Limb (tissue), 2 donors: ENCODE data around the gene PRDM11.

Experiments
- DNase-seq, 2 donors: peaks; one replicate each; pipeline ENCODE4 v3.0.0-alpha.2; 2016; ENCODE audit errors: extremely low spot score in 2 of 2

PRDM11 gene

DNA sequence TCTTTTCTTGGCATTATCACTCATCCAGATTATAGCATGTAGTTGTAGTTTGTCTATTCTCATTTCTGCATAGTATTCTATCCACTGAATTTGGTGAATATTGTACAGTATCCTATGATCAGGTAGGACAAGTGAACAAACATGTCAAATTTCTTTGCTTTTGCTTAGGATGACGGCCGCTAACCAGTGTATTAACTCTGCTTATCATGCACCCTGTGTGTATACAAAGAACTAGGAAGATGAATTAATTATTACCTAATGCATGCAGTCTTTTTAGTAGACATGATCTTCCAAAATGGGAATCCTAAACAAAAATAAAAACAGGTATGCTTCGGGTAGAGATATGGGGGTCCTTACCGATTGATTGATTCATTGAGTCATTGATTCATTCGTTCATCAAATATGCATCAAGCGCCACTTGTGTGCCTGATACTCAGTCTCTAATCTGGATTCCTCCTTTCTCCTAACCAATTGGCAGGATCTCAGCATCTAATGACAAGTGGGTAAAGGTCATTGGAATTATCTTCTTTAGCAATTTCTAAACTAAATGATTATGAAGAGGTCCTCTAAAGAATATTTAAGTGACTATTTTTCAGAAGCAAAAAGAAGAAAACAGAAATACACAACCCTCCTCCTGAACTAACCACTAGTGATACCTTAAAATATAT is 27.9 kb downstream of the PRDM11 start:
- DNase-seq: no peak

DNA sequence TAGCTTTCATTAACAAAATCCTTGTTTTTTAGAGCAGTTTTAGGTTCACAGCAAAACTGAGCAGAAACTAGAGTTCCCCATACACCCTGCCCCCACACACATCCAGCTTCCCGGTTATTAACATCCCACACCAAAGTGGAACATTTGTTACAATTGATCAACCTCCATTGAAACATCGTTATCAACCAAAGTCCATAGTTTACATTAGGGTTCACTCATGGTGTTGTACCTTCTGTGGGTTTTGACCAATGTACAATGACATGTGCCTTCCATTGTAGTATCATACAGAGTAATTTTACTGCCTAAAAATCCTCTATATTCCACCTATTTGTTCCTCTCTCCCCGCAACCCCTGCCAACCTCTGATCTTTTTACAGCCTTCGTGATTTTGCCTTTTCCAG is 28.5 kb downstream of the PRDM11 start:
- no peak for DNase-seq

DNA sequence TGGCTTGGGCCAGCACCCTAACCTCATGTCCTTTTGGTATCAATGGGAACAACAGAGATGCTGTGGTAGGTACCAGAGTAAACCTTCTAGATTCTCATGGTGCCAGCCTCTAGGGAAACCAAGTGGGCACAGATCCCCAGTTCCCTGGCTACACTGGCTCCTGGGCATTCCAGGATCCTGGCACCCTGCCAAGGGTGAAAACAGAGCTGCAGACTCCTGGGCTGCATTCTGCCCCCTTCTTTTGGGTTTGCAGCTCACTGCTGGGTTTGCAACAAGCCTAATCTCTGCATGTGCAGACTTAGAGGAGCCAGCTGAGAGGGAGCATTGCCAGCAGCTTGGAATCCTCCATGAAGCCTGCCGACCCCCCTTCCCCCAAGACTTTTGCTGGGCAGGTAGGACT is 30.6 kb downstream of the PRDM11 start:
- no peak for DNase-seq

DNA sequence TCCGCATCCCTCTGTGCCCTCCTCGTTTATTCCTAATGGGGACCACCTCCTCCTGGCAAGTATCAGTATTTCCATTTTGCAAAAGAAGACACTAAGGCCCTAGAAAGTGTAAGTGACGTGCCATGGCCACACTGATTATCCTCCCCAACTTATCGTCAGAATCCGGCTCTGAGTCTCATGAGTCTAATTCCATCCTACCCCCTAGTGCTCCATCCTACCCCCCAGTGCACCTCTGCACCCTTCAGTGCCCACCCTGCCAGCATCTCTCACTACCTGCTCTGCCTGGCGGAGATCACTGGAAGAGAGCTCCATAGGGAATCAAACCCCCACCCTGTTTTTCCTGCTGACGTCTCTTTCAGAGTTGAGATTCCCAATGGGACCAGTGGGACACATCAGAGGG is 31.8 kb downstream of the PRDM11 start:
- no peak for DNase-seq

DNA sequence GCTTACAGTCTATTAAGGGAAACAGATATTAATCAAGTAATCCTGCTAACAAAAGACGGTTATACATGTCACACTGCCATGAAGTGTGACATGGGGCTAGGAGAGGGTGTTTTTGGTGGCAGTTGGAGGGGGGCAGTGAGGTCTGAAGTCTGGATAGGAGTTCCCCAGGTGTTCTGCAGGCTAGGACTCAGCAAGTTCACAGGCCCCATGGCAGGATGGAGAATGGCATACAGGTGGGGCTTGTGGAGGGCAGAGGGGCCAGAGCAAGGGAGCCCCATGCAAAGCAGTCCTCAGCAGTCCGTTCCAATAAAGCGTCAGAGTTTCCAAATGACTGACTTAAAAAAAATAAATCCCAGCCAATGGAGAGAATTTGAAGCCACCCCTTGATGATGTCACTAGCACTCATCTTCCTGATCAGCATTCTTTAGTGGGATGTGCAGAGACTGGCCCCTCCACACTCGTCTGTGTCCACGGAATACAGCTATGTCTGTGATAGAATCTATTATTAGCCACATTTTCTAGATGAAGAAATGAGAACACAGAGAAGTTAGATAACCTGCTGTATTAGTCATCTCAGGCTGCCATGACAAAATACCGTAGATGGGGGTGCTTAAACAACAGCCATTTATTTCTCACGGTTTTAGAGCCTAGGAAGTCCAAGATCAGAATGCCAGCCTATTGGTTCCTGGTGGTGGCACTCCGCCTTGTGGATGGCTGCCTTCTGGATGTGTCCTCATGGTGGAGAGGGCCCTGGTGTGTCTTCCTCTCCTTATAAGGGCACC is 32.6 kb downstream of the PRDM11 start:
- no peak for DNase-seq

DNA sequence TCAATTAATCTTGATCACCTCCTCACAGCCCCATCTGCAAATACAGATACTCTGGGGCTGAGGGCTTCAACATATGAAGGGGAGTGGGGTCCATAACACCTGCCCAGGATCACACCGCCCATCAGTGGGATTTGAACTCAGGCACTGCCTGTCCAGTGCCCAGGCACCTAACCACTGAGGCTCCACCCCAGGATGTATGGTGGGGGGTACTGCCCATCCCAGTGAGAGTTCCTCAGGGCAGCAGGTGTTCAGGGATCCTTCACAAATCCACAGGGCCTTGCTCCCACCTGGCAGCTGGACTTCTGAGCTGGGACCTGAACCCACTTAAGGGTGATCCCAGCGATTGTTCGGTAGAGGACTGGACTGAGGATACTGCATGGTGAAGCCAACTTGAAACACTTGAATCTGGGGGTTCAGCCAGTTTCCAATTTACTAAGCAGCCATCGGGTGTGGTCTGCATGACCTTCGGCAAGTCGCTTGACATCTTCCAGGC is 33.3 kb downstream of the PRDM11 start:
- no peak for DNase-seq

DNA sequence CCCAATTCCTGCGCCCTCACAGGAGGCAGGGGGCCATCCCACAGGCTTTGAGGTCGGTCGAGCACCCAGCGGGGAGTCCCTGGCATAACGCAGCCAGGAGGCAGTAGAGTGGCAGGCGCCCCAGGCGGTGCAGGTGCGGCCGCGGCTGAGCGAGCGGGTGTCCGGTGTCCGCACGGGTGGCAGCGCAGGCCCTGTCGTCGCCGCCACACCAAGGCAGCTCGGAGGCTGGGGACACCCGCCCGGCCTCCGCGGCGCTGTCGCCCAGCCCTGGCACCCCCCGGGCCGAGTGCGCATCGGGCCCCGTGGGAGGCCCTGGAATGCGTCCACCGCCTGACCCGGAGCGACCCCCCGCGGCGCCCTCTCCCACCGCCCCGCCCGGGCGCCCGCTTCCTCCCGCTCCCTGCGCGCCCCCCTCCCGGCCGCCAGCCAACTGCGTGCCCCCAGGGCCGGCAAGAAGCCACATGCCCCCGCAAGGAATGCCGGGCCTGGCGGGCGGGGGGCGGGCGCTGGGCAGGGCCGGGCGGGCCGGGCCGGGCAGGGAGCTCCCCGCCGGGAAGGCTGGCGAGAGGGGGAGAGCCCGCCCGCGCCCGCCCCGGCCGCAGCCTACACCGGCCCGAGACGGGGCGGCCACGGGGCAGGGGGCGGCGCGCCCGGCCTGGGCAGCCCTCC is 33.9 kb downstream of the PRDM11 start:
- peak; percentile 32 to 85 for DNase-seq

DNA sequence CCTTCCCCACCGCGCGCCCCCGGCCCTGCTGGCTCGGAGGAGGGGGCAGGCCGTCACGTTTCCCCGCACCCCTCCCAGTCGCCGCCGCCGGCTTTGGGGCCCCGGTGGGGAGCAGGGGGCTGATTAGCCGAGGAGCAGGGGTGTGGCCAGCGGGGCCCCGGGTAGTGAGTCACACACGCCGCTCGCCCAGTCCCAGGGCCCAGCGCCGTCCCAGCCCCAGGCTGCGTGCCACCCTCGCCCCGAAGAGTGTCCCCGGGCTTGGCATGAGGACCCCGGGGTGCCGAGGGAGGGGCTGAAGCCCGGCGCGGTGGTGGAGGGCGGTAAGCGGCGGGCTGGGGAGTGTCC is 34.4 kb downstream of the PRDM11 start:
- DNase-seq: peak; percentile 69 to 87

DNA sequence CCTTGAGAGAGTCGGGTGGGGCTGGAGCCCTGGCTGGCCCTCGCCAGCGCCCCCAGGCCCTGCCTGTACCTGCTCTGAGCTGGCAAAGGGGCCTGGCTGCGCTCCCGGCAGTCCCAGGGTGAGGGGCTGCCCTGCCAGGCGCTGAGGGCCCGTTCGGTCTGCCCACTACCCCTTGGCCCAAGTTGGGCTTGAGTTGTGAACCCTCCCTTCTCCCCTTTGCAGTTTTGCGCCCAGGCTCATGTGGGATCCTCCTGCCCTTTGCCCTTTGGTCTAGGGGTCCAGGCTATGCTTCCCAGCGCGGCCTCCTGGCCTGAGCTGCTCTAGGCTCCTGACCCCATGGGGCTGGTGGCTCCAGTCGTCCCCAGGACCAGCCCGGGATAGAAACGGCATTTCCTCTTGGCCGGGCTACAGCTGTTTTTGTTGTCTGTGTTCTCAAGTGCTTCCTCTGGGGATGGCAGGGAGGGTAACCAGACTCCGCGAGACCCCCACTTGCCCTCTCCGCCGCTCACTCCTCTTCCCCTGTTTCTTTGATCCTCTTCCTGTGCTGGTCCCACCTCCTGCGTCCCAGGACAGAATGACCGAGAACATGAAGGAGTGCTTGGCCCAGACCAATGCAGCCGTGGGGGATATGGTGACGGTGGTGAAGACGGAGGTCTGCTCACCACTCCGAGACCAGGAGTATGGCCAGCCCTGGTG is 34.9 kb downstream of the PRDM11 start:
- peak in 1 of 2 donors; percentile 60 for DNase-seq

DNA sequence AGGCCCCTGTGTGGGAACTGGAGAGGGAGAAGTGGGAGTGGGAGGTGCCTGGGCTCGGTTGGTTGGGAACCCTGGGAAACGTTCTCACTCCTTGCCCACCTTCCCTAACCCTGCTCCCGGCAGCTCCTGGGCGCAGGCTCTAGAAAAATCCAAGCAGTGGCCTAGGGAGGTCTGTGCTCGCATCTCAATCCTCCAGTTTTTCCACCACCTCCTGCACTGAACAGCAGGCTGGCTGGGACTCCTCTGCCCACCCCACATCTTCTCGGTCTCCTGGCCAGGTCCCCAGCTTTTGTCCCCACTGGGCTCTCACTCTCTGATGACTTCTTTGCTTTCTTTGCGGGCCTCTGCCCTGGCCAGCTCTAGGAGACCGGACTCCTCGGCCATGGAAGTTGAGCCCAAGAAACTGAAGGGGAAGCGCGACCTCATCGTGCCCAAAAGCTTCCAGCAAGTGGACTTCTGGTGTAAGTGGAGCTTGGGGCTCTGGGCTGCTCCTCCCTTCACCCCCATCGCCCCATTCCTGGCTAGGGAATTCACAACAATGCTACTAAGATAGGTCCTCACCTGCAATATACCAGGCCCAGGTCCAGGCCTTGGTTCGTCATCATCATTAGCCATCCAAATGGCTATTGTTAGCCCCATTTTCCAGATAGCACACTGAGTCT is 35.6 kb downstream of the PRDM11 start:
- DNase-seq: no peak

DNA sequence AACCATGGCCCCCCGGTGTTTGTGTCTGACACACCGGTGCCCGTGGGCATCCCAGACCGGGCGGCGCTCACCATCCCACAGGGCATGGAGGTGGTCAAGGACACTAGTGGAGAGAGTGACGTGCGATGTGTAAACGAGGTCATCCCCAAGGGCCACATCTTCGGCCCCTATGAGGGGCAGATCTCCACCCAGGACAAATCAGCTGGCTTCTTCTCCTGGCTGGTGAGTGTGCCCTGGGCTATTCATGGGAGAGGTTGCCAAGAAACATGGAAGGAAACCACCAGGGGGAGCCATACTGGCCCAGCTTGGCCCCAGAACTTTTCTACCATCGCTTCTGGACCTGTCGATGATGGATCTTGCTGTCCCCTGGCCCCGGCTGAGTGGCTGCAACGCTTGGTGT is 36.5 kb downstream of the PRDM11 start:
- DNase-seq: no peak

DNA sequence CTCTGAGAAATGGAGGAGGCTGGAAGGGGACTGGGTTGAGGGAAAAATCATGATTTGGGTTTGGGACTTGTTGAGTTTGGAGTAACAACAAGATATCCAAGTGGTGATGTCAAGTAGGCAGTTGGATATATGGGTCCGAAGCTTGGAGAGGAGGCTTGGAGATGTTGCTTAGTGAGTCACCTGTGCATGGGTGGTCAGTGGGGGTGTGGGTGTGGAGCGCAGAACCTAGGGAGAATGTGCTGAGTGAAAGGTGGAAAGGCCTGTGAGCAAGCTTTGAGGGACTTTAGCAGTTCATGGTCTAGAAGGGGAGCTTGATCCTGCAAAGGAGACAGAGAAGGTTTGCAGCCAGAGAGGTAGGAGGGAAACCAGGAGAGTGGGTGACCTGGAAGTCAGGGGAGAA is 38.2 kb downstream of the PRDM11 start:
- no peak for DNase-seq

DNA sequence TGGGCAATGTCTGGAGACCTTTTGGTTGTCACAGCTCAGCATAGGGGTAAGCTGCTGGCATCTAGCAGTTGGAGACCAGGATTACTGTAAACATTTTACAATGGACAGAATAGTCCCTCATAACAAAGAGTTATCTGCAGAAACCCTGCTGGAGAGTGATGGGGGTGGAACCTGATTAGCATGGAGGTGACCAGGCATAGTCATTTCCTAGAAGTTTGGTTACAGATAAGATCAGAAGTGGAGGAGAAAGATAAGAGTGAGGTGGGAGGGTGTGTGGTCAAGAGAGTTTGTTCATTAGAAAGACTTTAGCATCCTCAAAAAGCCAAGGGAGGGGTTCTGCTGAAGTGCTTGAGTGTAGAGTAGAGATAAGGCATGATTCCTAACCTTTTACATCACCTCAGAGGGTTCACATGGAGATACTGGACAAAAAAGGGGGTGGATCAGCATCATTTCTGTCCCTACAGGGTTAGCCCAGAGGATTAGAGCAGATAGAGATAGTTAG is 38.8 kb downstream of the PRDM11 start:
- no peak for DNase-seq

DNA sequence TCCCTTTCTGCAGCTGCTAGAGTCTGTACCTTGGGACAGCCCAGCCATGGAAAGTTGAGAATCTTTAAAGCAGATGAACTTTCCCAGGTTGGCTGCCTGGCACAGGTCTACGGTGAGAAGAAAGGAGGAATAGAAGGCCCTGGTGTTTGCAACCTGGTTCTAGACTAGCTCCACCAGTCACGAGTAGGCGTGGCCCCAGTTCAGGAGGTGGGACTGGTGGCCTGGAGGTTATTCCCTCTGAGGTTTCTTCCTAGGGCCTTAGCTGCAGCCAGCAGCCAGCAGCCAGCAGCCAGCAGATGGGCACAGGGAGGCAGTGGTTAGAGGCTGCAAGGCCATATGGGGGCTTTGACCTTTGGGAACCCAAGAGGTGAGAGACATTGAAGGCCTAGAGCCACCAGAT is 40.9 kb downstream of the PRDM11 start:
- DNase-seq: no peak

DNA sequence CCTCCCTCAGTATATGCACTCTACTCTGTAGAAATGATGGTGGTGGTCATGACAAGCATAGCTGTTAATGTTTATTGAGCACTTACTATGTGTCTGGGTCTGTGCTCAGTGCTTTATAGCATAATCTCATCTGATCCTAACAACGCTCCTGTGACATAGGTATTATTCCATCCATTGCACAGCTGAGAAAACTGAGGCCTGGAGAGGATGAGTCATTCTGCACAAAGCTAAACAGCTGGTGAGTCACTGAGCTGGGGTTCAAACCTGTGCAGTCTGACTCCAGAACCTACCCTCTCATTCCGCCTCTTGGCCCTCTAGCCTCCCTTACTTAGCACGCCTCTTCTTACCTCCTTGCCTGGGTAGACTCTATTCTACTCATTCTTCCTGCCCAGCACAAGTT is 41.7 kb downstream of the PRDM11 start:
- no peak for DNase-seq

DNA sequence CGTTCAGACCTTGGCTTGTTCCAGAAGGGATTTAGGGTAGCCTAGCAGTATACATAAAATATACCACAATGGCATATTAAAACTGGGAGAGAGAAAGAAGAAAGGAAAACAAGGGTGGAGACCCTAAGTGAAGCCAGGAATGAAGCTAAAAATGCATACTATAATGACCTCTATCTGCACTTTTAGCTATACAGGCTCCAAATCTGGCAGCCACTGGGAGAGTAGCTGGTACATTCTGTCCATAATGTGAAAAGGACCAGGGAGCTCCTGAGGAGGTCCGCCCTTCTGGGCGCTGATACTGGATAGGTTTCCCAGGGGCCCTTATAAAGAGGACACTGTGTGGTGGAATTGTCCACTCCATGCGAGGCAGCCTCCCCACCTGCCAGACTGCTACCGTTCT is 42.8 kb downstream of the PRDM11 start:
- no peak for DNase-seq

DNA sequence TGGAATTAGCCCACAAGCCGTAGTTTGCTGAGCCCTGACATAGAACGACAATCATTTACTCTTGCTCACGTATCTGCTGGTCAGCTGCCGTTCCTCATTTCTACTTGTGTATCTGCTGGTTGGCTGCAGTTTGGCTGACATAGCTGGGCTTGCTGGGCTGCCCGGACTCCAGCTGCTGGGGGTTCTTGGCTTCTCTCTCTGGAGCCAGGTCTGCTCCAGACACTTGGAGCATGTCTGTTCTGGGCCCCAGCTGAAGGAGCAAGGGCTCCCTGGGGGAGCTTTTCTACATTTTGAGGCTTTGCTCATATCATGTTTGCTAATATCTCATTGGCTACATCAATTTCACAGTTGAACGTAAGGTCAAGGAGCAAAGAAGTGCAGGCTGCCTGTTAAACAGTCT is 47.3 kb downstream of the PRDM11 start:
- DNase-seq: no peak

DNA sequence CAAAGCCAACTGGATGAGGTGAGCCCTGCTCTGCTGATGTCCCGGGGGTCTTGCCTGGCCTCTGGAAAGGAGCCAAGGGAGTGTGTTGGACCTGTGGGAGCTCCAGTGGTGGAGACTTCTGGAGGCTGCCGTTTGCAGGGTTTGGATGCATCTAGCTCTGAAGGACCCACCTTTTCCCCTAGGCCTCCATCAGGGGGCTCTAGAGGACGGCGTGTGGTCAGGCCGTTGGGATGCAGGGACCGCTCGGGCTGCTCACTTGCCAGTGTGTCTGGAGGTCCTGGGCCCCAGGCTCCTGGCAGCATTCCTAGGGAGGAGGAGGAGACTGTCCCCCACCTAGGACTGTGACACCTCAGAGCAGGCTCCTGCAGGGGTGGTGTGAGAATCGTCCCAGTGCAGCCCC is 58.3 kb downstream of the PRDM11 start:
- no peak for DNase-seq

DNA sequence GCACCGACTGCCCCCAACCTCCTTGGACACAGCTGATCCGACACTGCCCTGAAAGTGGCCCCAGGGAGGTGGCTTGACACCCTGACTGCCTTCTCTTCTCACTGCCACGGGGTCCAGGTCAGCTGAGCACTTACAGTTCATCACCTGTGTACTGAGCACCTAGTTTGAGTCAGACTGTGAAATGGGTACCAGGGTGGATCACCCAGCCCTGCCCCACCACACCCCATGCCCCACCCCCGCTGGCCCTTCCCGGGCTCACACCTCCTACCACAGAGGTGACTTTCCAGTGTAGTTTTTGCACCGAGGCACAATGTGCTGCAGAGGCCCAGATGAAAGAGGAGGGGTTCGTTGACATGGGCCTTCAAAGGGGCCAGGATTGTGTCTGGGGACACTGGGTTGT is 59.5 kb downstream of the PRDM11 start:
- DNase-seq: no peak

DNA sequence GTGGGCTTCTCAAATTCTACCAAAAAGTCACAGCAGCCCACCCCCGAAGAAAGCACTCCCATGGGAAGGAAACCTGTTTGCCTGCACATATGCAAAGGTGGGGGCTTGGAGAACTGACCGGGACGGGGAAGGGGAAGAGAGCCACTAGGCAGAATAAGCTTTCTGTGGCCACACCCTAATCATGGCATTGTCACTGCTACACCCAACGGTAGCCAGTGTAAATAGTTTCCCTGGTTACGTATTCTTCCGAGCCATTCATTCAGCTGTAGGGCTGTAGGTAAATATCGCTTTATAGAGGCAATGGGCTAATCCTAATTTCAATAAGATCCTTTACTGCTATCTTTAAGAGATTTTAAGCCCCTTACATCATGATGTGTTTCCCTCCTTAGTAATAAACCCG is 61.7 kb downstream of the PRDM11 start:
- no peak for DNase-seq
